SK-N-SH treated with all-trans-retinoic acid at 6 μM for 48 hours (cell line): ENCODE results near the gene SNX10.

Source experiments
- CSDC2 ChIP-seq: fragments of 250-450 bp; sonication (Bioruptor Pico); IDR thresholded peaks from 2 replicates; pipeline ENCODE4 v1.5.0; 2020; ENCODE audit warnings: mild to moderate bottlenecking, moderate library complexity
- RARB ChIP-seq: fragments of 250-450 bp; sonication (Bioruptor Pico); IDR thresholded peaks from 2 replicates; pipeline ENCODE4 v1.8.0; 2021; ENCODE audit warnings: mild to moderate bottlenecking, moderate library complexity
- SNAI2 ChIP-seq: fragments of 250-450 bp; sonication (Bioruptor Pico); IDR thresholded peaks from 2 replicates; pipeline ENCODE4 v1.5.0; 2020; ENCODE audit warnings: mild to moderate bottlenecking, moderate library complexity
- ZFP30 ChIP-seq: fragments of 450-650 bp; formaldehyde crosslinking; IDR thresholded peaks from 2 replicates; pipeline ENCODE4 v1.5.0; 2022; ENCODE audit warnings: mild to moderate bottlenecking, moderate library complexity
- ZNF565 ChIP-seq: fragments of 450-650 bp; formaldehyde crosslinking; conservative IDR thresholded peaks from 2 replicates; pipeline ENCODE4 v1.5.0; 2020; ENCODE audit warnings: low read depth, mild to moderate bottlenecking, moderate library complexity
- ZNF70 ChIP-seq: fragments of 450-650 bp; formaldehyde crosslinking; IDR thresholded peaks from 2 replicates; pipeline ENCODE4 v1.5.0; 2020; ENCODE audit warnings: mild to moderate bottlenecking, moderate library complexity
- ZNF8 ChIP-seq: fragments of 450-650 bp; formaldehyde crosslinking; IDR thresholded peaks from 2 replicates; pipeline ENCODE4 v1.5.0; 2020; ENCODE audit warnings: mild to moderate bottlenecking, moderate library complexity
- TF ChIP-seq, protein P1 (sequence below): fragments of 250-450 bp; sonication (Bioruptor Pico); IDR thresholded peaks from 2 replicates; pipeline ENCODE4 v1.5.1; 2020; ENCODE audit warnings: low read depth, mild to moderate bottlenecking, moderate library complexity
- TF ChIP-seq, protein P2 (sequence below): fragments of 250-450 bp; sonication (Bioruptor Pico); IDR thresholded peaks from 2 replicates; pipeline ENCODE4 v1.8.0; 2020; ENCODE audit warnings: mild to moderate bottlenecking, moderate library complexity, borderline replicate concordance
- TF ChIP-seq, protein P3 (sequence below): fragments of 250-450 bp; sonication (Bioruptor Pico); IDR thresholded peaks from 2 replicates; pipeline ENCODE4 v1.5.1; 2021; ENCODE audit warnings: mild to moderate bottlenecking, moderate library complexity

DNA sequence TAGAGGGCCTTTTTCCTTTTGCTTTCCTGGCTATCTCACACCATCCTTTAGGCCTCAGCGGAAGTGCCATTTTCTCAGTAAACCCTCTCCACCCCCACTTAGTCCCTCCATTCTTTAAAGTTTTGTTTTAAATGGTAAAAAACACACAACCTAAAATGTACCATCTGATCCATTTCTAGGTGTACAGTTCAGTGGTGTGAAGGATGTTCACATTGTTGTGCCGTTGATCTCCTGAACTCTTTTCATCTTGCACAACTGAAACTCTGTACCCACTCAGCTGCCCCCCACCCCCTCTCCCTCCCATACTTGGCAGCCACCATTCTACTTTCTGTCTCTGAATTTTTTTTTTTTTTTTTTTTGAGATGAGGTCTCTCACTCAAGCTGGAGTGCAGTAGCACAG is 52.2 kb downstream of the SNX10 start:
- TF ChIP-seq ZNF8 (CRISPR knock-in tag) (no peak), CSDC2 (CRISPR knock-in tag) (no peak), SNAI2 (no peak), ZNF70 (CRISPR knock-in tag) (no peak), ZFP30 (no peak), ZNF565 (CRISPR knock-in tag) (no peak), RARB (CRISPR knock-in tag) (no peak)
- TF ChIP-seq, protein P1, sequence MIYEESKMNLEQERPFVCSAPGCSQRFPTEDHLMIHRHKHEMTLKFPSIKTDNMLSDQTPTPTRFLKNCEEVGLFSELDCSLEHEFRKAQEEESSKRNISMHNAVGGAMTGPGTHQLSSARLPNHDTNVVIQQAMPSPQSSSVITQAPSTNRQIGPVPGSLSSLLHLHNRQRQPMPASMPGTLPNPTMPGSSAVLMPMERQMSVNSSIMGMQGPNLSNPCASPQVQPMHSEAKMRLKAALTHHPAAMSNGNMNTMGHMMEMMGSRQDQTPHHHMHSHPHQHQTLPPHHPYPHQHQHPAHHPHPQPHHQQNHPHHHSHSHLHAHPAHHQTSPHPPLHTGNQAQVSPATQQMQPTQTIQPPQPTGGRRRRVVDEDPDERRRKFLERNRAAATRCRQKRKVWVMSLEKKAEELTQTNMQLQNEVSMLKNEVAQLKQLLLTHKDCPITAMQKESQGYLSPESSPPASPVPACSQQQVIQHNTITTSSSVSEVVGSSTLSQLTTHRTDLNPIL = no peak
- TF ChIP-seq, protein P2, sequence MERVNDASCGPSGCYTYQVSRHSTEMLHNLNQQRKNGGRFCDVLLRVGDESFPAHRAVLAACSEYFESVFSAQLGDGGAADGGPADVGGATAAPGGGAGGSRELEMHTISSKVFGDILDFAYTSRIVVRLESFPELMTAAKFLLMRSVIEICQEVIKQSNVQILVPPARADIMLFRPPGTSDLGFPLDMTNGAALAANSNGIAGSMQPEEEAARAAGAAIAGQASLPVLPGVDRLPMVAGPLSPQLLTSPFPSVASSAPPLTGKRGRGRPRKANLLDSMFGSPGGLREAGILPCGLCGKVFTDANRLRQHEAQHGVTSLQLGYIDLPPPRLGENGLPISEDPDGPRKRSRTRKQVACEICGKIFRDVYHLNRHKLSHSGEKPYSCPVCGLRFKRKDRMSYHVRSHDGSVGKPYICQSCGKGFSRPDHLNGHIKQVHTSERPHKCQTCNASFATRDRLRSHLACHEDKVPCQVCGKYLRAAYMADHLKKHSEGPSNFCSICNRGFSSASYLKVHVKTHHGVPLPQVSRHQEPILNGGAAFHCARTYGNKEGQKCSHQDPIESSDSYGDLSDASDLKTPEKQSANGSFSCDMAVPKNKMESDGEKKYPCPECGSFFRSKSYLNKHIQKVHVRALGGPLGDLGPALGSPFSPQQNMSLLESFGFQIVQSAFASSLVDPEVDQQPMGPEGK = no peak
- TF ChIP-seq, protein P3, sequence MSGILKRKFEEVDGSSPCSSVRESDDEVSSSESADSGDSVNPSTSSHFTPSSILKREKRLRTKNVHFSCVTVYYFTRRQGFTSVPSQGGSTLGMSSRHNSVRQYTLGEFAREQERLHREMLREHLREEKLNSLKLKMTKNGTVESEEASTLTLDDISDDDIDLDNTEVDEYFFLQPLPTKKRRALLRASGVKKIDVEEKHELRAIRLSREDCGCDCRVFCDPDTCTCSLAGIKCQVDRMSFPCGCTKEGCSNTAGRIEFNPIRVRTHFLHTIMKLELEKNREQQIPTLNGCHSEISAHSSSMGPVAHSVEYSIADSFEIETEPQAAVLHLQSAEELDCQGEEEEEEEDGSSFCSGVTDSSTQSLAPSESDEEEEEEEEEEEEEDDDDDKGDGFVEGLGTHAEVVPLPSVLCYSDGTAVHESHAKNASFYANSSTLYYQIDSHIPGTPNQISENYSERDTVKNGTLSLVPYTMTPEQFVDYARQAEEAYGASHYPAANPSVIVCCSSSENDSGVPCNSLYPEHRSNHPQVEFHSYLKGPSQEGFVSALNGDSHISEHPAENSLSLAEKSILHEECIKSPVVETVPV = no peak
